H1 (cell line): ENCODE results near the gene LGI4. TPM values are rescaled to one million over a fixed set of nuclear protein-coding genes. Genes with fewer than 3 reads are reported as not detected.

ENCODE experiments used
- CTCF ChIA-PET: fragments of 300-600 bp; sonication (Branson Sonifier 250); formaldehyde crosslinking; loops from one replicate; lab custom pipeline; 2021; ENCODE audit not compliant: partially characterized antibody; lab: Charles Lee
- POLR2A ChIA-PET: fragments of 300-600 bp; sonication (Branson Sonifier 250); formaldehyde crosslinking; loops from one replicate; lab custom pipeline; 2021; ENCODE audit warnings: inconsistent platforms; ENCODE audit not compliant: partially characterized antibody; lab: Charles Lee
- DNase-seq, 2 experiments: peaks; one replicate each; pipeline versions ENCODE4 v3.0.0 to v3.0.0-alpha.2; 2010 to 2022; ENCODE audit warnings: low spot score in 2 of 2, low read depth in 1 of 2, mixed read lengths in 1 of 2
- FAIRE-seq: peaks from 2 replicates; lab custom pipeline; 2011; peaks lifted over from hg19 to GRCh38; lab: Jason Lieb, UNC
- H2AFZ ChIP-seq: 2 replicates; pipeline ENCODE4 v1.8.1; 2012; ENCODE audit warnings: low read length, inconsistent platforms
- H2AK5ac ChIP-seq: 2 replicates; pipeline ENCODE4 v1.6.1; 2013; ENCODE audit warnings: low read depth, low read length
- H2BK120ac ChIP-seq: replicated peaks from 2 replicates; pipeline ENCODE3; 2013; ENCODE audit warnings: low read depth, low read length, inconsistent platforms
- H2BK12ac ChIP-seq: 2 replicates; pipeline ENCODE4 v1.6.1; 2013; ENCODE audit warnings: low read depth, low read length
- H2BK15ac ChIP-seq: 2 replicates; pipeline ENCODE4 v1.6.1; 2013; ENCODE audit warnings: low read length
- H2BK20ac ChIP-seq: 2 replicates; pipeline ENCODE4 v1.6.1; 2013; ENCODE audit warnings: low read length
- H2BK5ac ChIP-seq: 2 replicates; pipeline ENCODE4 v1.6.1; 2013; ENCODE audit warnings: low read depth, low read length
- H3K14ac ChIP-seq: 2 replicates; pipeline ENCODE4 v1.6.1; 2013; ENCODE audit warnings: inconsistent platforms; ENCODE audit not compliant: insufficient read length
- H3K18ac ChIP-seq: 2 replicates; pipeline ENCODE4 v1.6.1; 2013; ENCODE audit warnings: low read length; ENCODE audit errors: extremely low read depth
- H3K23ac ChIP-seq: 2 replicates; pipeline ENCODE4 v1.6.1; 2013; ENCODE audit warnings: inconsistent platforms; ENCODE audit not compliant: insufficient read length
- H3K23me2 ChIP-seq: 2 replicates; pipeline ENCODE4 v1.6.1; 2013; ENCODE audit warnings: low read depth, low read length
- H3K27ac ChIP-seq: 2 replicates; pipeline ENCODE4 v1.6.1; 2011; ENCODE audit warnings: low read depth, low read length, inconsistent platforms
- H3K27me3 ChIP-seq, 4 experiments: replicated peaks in 1 of 4; 1 replicate in 1 of 4; 2 replicates in 3 of 4; pipeline versions ENCODE4 v1.6.1 to v1.8.1; 2011 to 2013; ENCODE audit warnings: low read length in 3 of 4, mild to moderate bottlenecking in 3 of 4, inconsistent platforms in 2 of 4, mixed read lengths in 2 of 4, moderate library complexity in 1 of 4; ENCODE audit not compliant: control insufficient read depth in 3 of 4, insufficient read depth in 3 of 4; ENCODE audit errors: extremely low read depth in 1 of 4
- H3K36me3 ChIP-seq, 4 experiments: 2 replicates each; pipeline versions ENCODE4 v1.6.1 to v1.8.1; 2011 to 2013; ENCODE audit warnings: mild to moderate bottlenecking in 4 of 4, low read length in 3 of 4, moderate library complexity in 2 of 4, control low read depth in 1 of 4, inconsistent platforms in 1 of 4; ENCODE audit not compliant: insufficient read depth in 4 of 4, control insufficient read depth in 2 of 4
- H3K4ac ChIP-seq: replicated peaks from 2 replicates; pipeline ENCODE3; 2013; ENCODE audit warnings: low read length, low read depth, mixed read lengths, inconsistent platforms; ENCODE audit not compliant: insufficient read length
- H3K4me1 ChIP-seq, 4 experiments: replicated peaks in 1 of 4; 1 replicate in 1 of 4; 2 replicates in 3 of 4; pipeline versions ENCODE4 v1.6.1 to v1.8.1; 2011 to 2013; ENCODE audit warnings: low read length in 3 of 4, inconsistent platforms in 2 of 4, mixed read lengths in 1 of 4; ENCODE audit not compliant: insufficient read depth in 4 of 4, control insufficient read depth in 3 of 4
- H3K4me2 ChIP-seq, 2 experiments: 2 replicates each; pipeline versions ENCODE4 v1.6.1 to v1.8.1; 2011 to 2013; ENCODE audit warnings: low read depth in 2 of 2, low read length in 2 of 2, control low read depth in 1 of 2, inconsistent platforms in 1 of 2, mild to moderate bottlenecking in 1 of 2; ENCODE audit not compliant: insufficient read depth in 1 of 2
- H3K4me3 ChIP-seq, 4 experiments: fragments of 200-600, 300-600 bp in 1 of 4; sonication (generic), shearing (Covaris generic), sonication (Bioruptor Twin) in 1 of 4; 2 replicates each; pipeline versions ENCODE4 v1.5.1 to v1.8.1; 2011 to 2016; ENCODE audit warnings: low read length in 4 of 4, low read depth in 3 of 4, control low read depth in 2 of 4, inconsistent platforms in 2 of 4, mild to moderate bottlenecking in 2 of 4, mixed read lengths in 1 of 4, moderate library complexity in 1 of 4; ENCODE audit not compliant: insufficient read depth in 2 of 4; ENCODE audit errors: extremely low read depth in 1 of 4
- H3K56ac ChIP-seq: replicated peaks from 2 replicates; pipeline ENCODE3; 2013; ENCODE audit warnings: low read depth, mild to moderate bottlenecking, mixed read lengths, low read length, inconsistent platforms; ENCODE audit not compliant: insufficient read length
- H3K79me1 ChIP-seq: 2 replicates; pipeline ENCODE4 v1.6.1; 2013; ENCODE audit warnings: low read depth, low read length, control low read depth
- H3K79me2 ChIP-seq, 2 experiments: 2 replicates each; pipeline versions ENCODE4 v1.6.1 to v1.8.1; 2012 to 2013; ENCODE audit warnings: low read length in 2 of 2, mild to moderate bottlenecking in 2 of 2, inconsistent platforms in 1 of 2; ENCODE audit not compliant: insufficient read depth in 2 of 2, control insufficient read depth in 1 of 2
- H3K9ac ChIP-seq, 4 experiments: replicated peaks in 1 of 4; 1 replicate in 1 of 4; 2 replicates in 3 of 4; pipeline versions ENCODE4 v1.6.1 to v1.8.1; 2011 to 2013; ENCODE audit warnings: low read depth in 3 of 4, low read length in 3 of 4, control low read depth in 2 of 4, mild to moderate bottlenecking in 2 of 4, moderate library complexity in 2 of 4, inconsistent platforms in 1 of 4; ENCODE audit errors: extremely low read depth in 1 of 4
- H3K9me3 ChIP-seq, 2 experiments: 2 replicates each; pipeline versions ENCODE4 v1.6.1 to v1.8.1; 2012 to 2013; ENCODE audit warnings: mild to moderate bottlenecking in 2 of 2, moderate library complexity in 2 of 2, control low read depth in 1 of 2, inconsistent platforms in 1 of 2, low read depth in 1 of 2, low read length in 1 of 2, mixed read lengths in 1 of 2; ENCODE audit not compliant: insufficient read depth in 2 of 2
- H4K20me1 ChIP-seq, 2 experiments: replicated peaks in 1 of 2; 2 replicates each; pipeline versions ENCODE3 to v1.8.1; 2011 to 2013; ENCODE audit warnings: inconsistent platforms in 2 of 2, low read length in 2 of 2, mild to moderate bottlenecking in 1 of 2; ENCODE audit not compliant: insufficient read depth in 2 of 2, control insufficient read depth in 1 of 2
- H4K5ac ChIP-seq: 2 replicates; pipeline ENCODE4 v1.6.1; 2013; ENCODE audit warnings: low read length, low read depth, mixed read lengths, inconsistent platforms; ENCODE audit not compliant: insufficient read length
- H4K8ac ChIP-seq: 2 replicates; pipeline ENCODE4 v1.8.0; 2013; ENCODE audit warnings: mild to moderate bottlenecking, moderate library complexity, low read length, inconsistent platforms; ENCODE audit not compliant: insufficient read depth; ENCODE audit errors: extremely low read depth
- H4K91ac ChIP-seq: replicated peaks from 2 replicates; pipeline ENCODE3; 2013; ENCODE audit warnings: low read length, mixed read lengths, inconsistent platforms; ENCODE audit not compliant: insufficient read length
- GABPA ChIP-seq: IDR thresholded peaks from 2 replicates; pipeline ENCODE4 v1.6.1; 2011; ENCODE audit warnings: mild to moderate bottlenecking, low read length, moderate library complexity, borderline replicate concordance; ENCODE audit not compliant: insufficient read depth
- NRF1 ChIP-seq: IDR thresholded peaks from 2 replicates; pipeline ENCODE4 v1.6.1; 2011; ENCODE audit warnings: mild to moderate bottlenecking, low read depth, low read length, improper control_type of control experiment
- SP2 ChIP-seq: IDR thresholded peaks from 2 replicates; pipeline ENCODE4 v1.6.1; 2012; ENCODE audit warnings: mild to moderate bottlenecking, low read length, inconsistent platforms
- WGBS, 2 experiments: shearing (Covaris generic) in 1 of 2; methylation state at CpG; one replicate each; pipeline versions ENCODE4 v1.1.6 to v1.1.7; 2013 to 2015; ENCODE audit warnings: low lambda C conversion rate in 2 of 2, mixed read lengths in 2 of 2, inconsistent platforms in 1 of 2, low coverage in 1 of 2, missing lambda C conversion rate in 1 of 2; ENCODE audit not compliant: insufficient replicate concordance in 2 of 2, insufficient coverage in 1 of 2, insufficient read length in 1 of 2; ENCODE audit errors: extremely low coverage in 1 of 2, missing lambda C conversion rate in 1 of 2; 5-methylcytosine and 5-hydroxymethylcytosine counted together
- polyA plus RNA-seq, 7 experiments: library from polyadenylated mRNA; depleted of rRNA in 3 of 7; stranded (reverse) in 5 of 7; unstranded in 2 of 7; fragments of >200 nt in 5 of 7; fragments of 200-250 nt in 2 of 7; gene quantifications; 1 replicate in 5 of 7; 2 replicates in 1 of 7; 4 replicates in 1 of 7; pipeline versions ENCODE4 v1.2.1 to v1.2.3, GENCODE V29; 2011 to 2013; ENCODE audit warnings: missing spikeins in 2 of 7, mixed read lengths in 2 of 7
- total RNA-seq: library from RNA; stranded (reverse); fragmentation: NEBNext Ultra II Directional; extraction: Animal tissue kit (Norgen Biotek cat#: 25700); gene quantifications from 2 replicates; pipeline ENCODE4 v1.2.1, GENCODE V29; 2021

LGI4 gene
- total and polyA plus RNA-seq, 2 of the 8 experiments (the other 6 are each of a cell fraction or from before 2014, with no cell fraction given), result 2.0 to 8.2 TPM

DNA sequence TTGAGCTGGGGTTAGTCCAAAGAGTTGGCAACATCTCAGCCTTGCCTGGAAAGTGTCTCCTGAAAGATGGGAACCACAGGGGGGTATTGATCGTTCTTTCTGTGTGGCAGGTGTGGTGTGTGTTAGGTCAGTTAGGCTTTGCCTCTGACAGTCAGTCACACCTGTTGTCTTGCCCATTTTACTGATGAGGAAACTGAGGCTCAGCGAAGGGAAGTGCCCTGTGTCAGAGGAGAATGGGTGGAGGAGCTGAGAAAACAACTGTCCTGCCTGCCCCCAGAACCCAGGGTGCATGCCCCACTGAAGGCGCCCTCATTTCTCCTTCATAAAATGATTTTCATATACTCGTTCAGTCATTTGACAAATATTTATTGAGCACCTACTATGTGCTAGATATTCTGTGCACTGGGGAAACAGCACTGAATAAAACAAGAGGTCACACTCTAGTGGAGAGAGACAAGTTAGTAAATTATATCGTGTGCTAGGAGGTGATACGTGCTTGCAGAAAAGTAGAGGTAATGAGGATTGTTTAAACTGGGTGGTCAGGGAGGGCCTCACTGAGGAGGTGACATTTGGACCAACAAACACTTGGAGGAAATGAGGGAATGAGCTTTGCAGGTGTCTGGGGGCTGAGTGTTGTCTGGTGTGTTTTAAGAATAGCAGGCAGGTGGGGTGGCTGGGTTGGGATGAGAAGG lies 21.3 kb upstream of the LGI4 start:
- H3K4me3 ChIP-seq, result peak overlapping the region in 2 of 4 experiments; percentile 71 to 76; a peak in 2 of 8 replicates

More for the DNA sequence above, 21.3 kb upstream of the LGI4 start:
- Histone ChIP-seq H3K23ac (no peak overlapping the region), H3K56ac (no peak overlapping the region), H3K4me1 (peaks cover 4 to 20% (median 16%) of the 10 kb centered on the region in 4 experiments), H3K4me2 (peak overlapping the region; percentile 82 to 91), H2BK5ac (no peak overlapping the region), H4K91ac (no peak overlapping the region), H2BK20ac (no peak overlapping the region), H3K79me2 (peaks cover 0 to 11% of the 10 kb centered on the region in 2 experiments; a peak in 1 of 4 replicates), H3K36me3 (peaks cover 2 to 32% (median 13%) of the 10 kb centered on the region in 4 experiments; a peak in 6 of 8 replicates), H2BK120ac (no peak overlapping the region), H2AFZ (no peak overlapping the region), H2BK15ac (no peak overlapping the region), H2BK12ac (no peak overlapping the region), H3K79me1 (peaks cover 6% of the 10 kb centered on the region), H3K27me3 (peaks cover 0 to 5% (median 3%) of the 10 kb centered on the region in 4 experiments; a peak in 3 of 7 replicates), H3K18ac (no peak overlapping the region), H3K27ac (no peak overlapping the region), H4K20me1 (peaks cover 1 to 5% of the 10 kb centered on the region in 2 experiments), H3K23me2 (peaks cover 9% of the 10 kb centered on the region; the same call in 1 of the 2 replicates), H3K9ac (no peak overlapping the region), H3K4ac (no peak overlapping the region), H4K5ac (no peak overlapping the region), H3K9me3 (no peaks in the 10 kb centered on the region), H3K14ac (no peak overlapping the region), H2AK5ac (no peak overlapping the region), H4K8ac (no peak overlapping the region; the same call in 1 of the 2 replicates)
- DNase-seq (no peak), FAIRE-seq (no peak)
- ChIA-PET POLR2A (interaction anchor here (1.2 to 5.6 kb wide), 3 partner anchors 13 to 44 kb away, joined by 3 to 67 read pairs (median 8); partner anchors contain the start of gene FXYD7), CTCF (interaction anchor here (2.5 kb wide), 1 partner anchor 14 kb away, joined by 15 read pairs; the partner anchor contains the start of gene FXYD7)
- TF ChIP-seq SP2, result no peak
- TF ChIP-seq GABPA, result no peak
- no peak for TF ChIP-seq NRF1
- 91% methylated on average over 6 of the region's 6 CpGs; no CpG with 5 or more reads in 1 of the 2 experiments for WGBS, 2 experiments
